Smooth muscle cell (in vitro differentiated cells): ENCODE results near the gene GARS1. TPM values are rescaled to one million over a fixed set of nuclear protein-coding genes. Genes with fewer than 3 reads are reported as not detected.

Source experiments
- DNase-seq: peaks from one replicate; lab custom pipeline; 2025; ENCODE audit not compliant: unreplicated experiment; lab: John Stamatoyannopoulos, UW
- H2AFZ ChIP-seq: fragments of 200-600 bp; sonication (generic); 2 replicates; pipeline ENCODE4 v1.6.0; 2016; ENCODE audit warnings: antibody characterized with exemption, low read depth, mild to moderate bottlenecking
- H3F3A ChIP-seq: fragments of 200-600 bp; sonication (generic); 2 replicates; pipeline ENCODE4 v1.6.0; 2017; ENCODE audit warnings: antibody characterized with exemption, low read depth
- H3K27ac ChIP-seq: fragments of 200-600 bp; sonication (generic); 2 replicates; pipeline ENCODE4 v1.5.1; 2016; ENCODE audit warnings: low read depth, mild to moderate bottlenecking
- H3K27me3 ChIP-seq: fragments of 200-600 bp; sonication (generic); 2 replicates; pipeline ENCODE4 v1.6.1; 2016; ENCODE audit warnings: low read depth, mild to moderate bottlenecking
- H3K36me3 ChIP-seq: fragments of 200-600 bp; sonication (generic); 2 replicates; pipeline ENCODE4 v1.5.1; 2016; ENCODE audit warnings: low read depth
- H3K4me1 ChIP-seq: fragments of 200-600 bp; sonication (generic); 2 replicates; pipeline ENCODE4 v1.5.1; 2016; ENCODE audit warnings: low read depth
- H3K4me2 ChIP-seq: fragments of 200-600 bp; sonication (generic); 2 replicates; pipeline ENCODE4 v1.6.0; 2016; ENCODE audit warnings: mild to moderate bottlenecking
- H3K4me3 ChIP-seq: fragments of 200-600 bp; sonication (generic); 2 replicates; pipeline ENCODE4 v1.5.1; 2016; ENCODE audit warnings: mild to moderate bottlenecking
- H3K79me2 ChIP-seq: fragments of 200-600 bp; sonication (generic); 2 replicates; pipeline ENCODE4 v1.6.0; 2016; ENCODE audit warnings: low read depth, mild to moderate bottlenecking
- H3K9ac ChIP-seq: fragments of 200-600 bp; sonication (generic); 2 replicates; pipeline ENCODE4 v1.6.0; 2016; ENCODE audit warnings: low read depth
- H3K9me3 ChIP-seq: fragments of 200-600 bp; sonication (generic); replicated peaks from 2 replicates; pipeline ENCODE4 v1.5.1; 2016; ENCODE audit warnings: low read depth
- H4K20me1 ChIP-seq: fragments of 200-600 bp; sonication (generic); 2 replicates; pipeline ENCODE4 v1.6.0; 2016; ENCODE audit warnings: low read depth
- CTCF ChIP-seq: fragments of 200-600 bp; sonication (generic); IDR thresholded peaks from 2 replicates; pipeline ENCODE4 v1.5.1; 2017; ENCODE audit warnings: borderline replicate concordance, mild to moderate bottlenecking, antibody characterized with exemption; ENCODE audit not compliant: insufficient read depth, poor library complexity, severe bottlenecking
- WGBS: methylation state at CpG from one replicate; pipeline ENCODE4 v1.1.7; 2016; ENCODE audit warnings: low lambda C conversion rate; 5-methylcytosine and 5-hydroxymethylcytosine counted together
- polyA plus RNA-seq: library from polyadenylated mRNA; unstranded; fragments of >200 nt; fragmentation: Nextera tagmentation; extraction: Ambion mirVana; gene quantifications from 2 replicates; pipeline ENCODE4 v1.2.1, GENCODE V29; 2016
- total RNA-seq: library from RNA; depleted of rRNA; stranded (reverse); fragments of >200 nt; gene quantifications from 2 replicates; pipeline ENCODE4 v1.2.3, GENCODE V29; 2014

GARS1 gene
- total and polyA plus RNA-seq, 2 experiments from 2014 or later, result 233 to 299 TPM

- 94% methylated on average over 7 of the region's 7 CpGs for WGBS
- Histone ChIP-seq H4K20me1 (no peaks in the 10 kb centered on the region), H2AFZ (no peak overlapping the region), H3K79me2 (no peaks in the 10 kb centered on the region), H3K9ac (no peak overlapping the region), H3K36me3 (no peaks in the 10 kb centered on the region), H3K4me1 (no peaks in the 10 kb centered on the region), H3K9me3 (no peaks in the 10 kb centered on the region), H3K4me3 (no peak overlapping the region), H3F3A (no peaks in the 10 kb centered on the region), H3K4me2 (no peak overlapping the region), H3K27me3 (no peaks in the 10 kb centered on the region), H3K27ac (no peak overlapping the region)
- TF ChIP-seq CTCF, result no peak
- no peak for DNase-seq
Measured at GRCh38 chr7:30650421-30650808, 55.7 kb downstream of the GARS1 start.

GRCh38 chr7:30652132-30652531 lies 57.5 kb downstream of the GARS1 start:
- H3K9me3 ChIP-seq, result no peaks in the 10 kb centered on the region
- H3F3A ChIP-seq, result no peaks in the 10 kb centered on the region
- no peaks in the 10 kb centered on the region for H3K27me3 ChIP-seq
- no peaks in the 10 kb centered on the region for H3K36me3 ChIP-seq
- no peak for DNase-seq
- no peaks in the 10 kb centered on the region for H3K79me2 ChIP-seq
- TF ChIP-seq CTCF, result no peak
- no peak overlapping the region for H3K9ac ChIP-seq
- 95% methylated on average over 7 of the region's 7 CpGs for WGBS
- H2AFZ ChIP-seq, result no peak overlapping the region
- no peak overlapping the region for H3K4me3 ChIP-seq
- H3K4me1 ChIP-seq, result no peaks in the 10 kb centered on the region
- no peak overlapping the region for H3K4me2 ChIP-seq
- no peak overlapping the region for H3K27ac ChIP-seq
- no peaks in the 10 kb centered on the region for H4K20me1 ChIP-seq

DNA sequence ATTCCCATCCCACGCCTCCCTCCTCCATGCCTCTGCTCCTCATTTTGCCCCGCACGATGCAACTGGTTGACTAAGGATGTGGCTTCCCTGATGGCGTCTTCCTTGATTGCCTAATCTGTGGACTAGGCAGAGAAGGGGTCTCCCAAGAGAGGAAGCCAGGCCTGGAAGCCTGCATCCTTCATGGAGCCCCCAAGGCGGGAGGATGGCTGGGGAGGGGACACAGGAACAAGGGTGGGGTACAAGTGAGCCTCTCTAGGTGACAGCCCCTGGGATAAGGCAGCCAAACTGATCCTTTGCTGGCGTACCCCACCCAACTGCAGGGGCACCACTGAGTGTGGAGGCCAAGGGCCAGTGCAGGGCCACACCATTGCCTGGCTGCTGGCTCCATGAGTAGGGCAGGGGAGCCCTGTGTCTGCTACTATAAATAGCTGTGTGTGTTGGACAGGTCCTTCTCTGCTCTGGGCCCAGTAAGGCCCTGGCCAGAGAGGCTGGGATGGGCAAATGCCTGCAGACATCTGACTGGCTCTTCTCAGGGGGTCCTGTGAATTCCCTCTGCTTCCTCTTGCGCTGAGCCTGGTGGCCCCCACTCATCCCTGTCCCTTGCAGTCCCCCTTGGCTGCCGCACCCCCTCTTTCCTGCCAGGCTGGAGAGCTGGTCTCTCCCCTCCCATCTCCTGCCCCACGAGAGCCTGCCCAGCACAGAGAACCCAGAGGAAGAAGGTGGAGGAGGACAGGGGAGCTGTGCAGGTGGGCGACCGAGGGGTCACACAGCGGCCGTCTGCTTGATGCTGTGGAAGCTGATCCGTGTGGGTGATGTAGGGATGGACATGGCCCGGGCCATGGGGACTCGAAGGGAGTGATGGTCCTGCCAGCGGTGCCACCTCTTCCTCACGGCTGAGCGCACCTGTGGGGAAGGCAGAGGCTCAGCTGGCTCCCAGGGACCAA lies 58.3 kb downstream of the GARS1 start:
- no peak for TF ChIP-seq CTCF
- H3K9ac ChIP-seq, result no peak overlapping the region
- no peaks in the 10 kb centered on the region for H3F3A ChIP-seq
- no peaks in the 10 kb centered on the region for H3K4me1 ChIP-seq
- no peaks in the 10 kb centered on the region for H4K20me1 ChIP-seq
- no peaks in the 10 kb centered on the region for H3K36me3 ChIP-seq
- no peaks in the 10 kb centered on the region for H3K27me3 ChIP-seq
- WGBS, result 94% methylated on average over 19 of the region's 19 CpGs
- no peak overlapping the region for H2AFZ ChIP-seq
- H3K4me3 ChIP-seq, result no peak overlapping the region
- no peaks in the 10 kb centered on the region for H3K79me2 ChIP-seq
- no peak overlapping the region for H3K4me2 ChIP-seq
- no peak for DNase-seq
- H3K27ac ChIP-seq, result no peak overlapping the region
- no peaks in the 10 kb centered on the region for H3K9me3 ChIP-seq
